Measurements from ENCODE around the gene TXNDC5.
"Not testable (repeated sequence)": the region's sequence is repeated elsewhere in the genome, so short reads cannot be mapped to it uniquely, and the experiment has no call there.

TXNDC5 gene

DNA sequence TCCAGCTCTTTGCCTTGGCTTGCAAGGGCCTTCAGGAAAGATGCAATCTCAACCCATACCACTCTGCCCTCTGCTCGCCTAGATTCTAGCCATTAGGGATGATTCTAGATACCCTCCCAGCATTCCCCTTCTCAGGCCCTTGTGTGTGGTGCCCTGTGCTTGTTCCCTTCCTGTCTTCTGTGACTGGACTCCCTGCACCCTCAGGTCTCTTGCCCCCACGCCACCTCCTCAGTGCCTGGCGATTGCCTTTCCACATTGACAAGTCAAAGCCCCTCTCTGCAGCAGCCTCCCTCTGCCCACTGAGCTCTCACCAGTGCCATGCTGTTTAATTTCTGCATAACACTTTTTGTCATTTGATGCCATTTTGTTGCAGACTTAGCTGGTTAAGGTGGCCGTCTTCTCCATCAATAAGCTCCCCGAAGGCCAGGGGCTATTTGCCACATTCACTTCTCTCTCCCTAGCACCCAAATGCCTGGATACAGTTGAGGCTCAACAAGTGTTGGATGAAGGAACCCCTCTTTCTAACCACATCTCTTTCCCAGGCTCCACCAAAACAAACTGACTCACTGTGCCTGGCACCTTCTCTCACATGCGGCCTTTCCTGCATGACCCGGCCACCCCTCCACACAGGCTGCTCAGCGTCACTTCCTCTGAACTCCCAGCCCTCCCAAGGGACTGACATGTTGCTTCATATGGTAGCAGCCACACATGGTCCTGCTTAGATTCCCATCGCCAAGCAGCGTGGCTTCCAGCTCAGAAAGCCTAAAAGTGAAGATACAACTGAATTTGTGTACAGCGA is 4.6 kb upstream of the TXNDC5 start:
- DNase-seq: no peak

GRCh38 chr6:7914311-7914710 is 3.7 kb upstream of the TXNDC5 start:
- no peak for DNase-seq

GRCh38 chr6:7912736-7913517 is 2.3 kb upstream of the TXNDC5 start:
- no peak for DNase-seq

DNA sequence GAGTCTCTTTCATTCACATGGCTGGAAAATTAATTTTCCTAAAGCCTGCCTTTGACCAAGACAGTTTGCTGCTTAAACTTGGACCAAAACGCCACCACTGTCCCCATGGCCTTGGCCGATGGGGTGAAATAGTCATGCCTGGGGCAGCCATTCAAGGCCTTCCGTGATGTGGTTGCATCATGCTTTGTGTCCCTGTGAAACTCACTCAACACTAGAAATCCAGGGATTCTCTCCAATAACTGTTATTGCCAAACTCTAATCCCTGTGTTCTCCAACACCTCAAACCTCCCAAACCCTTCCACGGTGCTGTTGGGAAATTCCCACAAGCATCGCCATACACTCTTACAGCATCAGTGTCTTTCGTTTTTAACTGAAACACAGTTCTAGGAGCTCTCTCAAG is 1.4 kb upstream of the TXNDC5 start:
- DNase-seq: no peak

GRCh38 chr6:7911345-7911725 is 747 bp upstream of the TXNDC5 start:
- DNase-seq: peak in 1 of 56 donors; percentile 48

- DNase-seq: peak in 13 of 56 donors; percentile 45 to 74 (median 60)
Measured at GRCh38 chr6:7910298-7910653, 312 bp downstream of the TXNDC5 start.

DNA sequence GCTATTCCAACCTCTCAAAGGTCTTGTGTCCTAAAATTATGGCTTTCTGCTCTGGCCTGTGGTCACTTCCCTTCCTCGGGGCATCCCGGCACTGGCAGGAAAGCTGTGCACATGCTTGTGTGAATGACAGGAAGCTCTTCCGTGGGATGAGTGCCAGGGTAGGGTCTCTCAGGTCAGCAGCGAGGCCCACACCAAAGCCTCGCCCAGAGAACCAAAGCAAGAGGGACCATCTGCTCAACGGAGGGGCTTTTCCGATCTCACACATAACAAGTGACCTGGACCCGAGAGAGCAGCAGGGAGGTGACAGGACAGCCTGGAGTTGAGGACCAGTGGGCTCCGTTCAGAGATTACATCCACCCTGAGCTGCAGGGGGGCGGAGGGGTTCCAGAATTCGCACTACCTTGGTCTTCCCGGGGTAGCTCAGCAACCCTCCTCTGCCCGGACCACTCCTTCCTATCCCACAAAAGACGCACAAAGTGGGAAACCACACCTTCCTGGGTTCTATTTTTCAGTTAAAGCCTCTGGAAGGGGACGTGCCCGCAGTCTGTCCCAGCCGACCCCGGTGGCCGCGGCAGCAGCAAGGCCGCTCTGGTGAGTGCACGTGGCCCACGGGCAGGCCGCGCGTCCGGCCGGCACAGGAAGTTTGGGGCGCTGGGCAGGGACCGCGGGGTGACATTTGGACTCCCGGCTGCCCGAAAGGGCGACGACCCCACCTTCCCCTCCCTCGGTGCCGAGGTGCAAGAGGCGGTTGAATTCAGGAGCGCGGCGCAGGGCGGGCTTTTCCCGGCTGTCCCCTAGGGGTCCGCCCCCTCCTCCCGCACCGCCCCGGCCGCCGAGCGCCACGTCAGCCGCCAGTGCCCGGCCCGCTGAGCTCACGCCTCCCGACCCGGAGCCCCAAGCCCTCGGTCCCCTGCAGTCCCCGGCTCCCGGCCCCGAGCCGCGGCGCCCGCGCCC is 988 bp downstream of the TXNDC5 start:
- DNase-seq: peak in 30 of 56 donors; percentile 15 to 59 (median 26)

DNA sequence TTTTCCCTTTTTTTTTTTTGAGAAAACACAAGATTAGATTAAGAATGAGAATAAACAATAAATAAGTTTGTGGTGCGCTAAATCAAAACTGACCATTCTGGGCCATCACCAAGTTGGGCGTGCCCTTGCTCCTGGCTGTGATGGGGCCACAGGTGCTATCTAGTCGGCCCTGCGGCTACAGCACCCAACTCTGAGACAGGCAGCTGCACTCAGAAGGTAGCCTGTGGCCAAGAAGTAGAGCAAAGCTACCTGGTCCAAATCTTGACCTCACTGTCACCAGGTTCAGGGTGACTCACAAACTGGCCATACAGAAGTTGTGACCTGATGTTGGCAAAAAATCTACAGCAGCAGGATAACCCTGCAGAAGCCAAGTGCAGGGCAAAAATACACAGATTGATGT is 3.4 kb downstream of the TXNDC5 start:
- DNase-seq: no peak

GRCh38 chr6:7906741-7907140 is 3.8 kb downstream of the TXNDC5 start:
- DNase-seq: no peak

DNA sequence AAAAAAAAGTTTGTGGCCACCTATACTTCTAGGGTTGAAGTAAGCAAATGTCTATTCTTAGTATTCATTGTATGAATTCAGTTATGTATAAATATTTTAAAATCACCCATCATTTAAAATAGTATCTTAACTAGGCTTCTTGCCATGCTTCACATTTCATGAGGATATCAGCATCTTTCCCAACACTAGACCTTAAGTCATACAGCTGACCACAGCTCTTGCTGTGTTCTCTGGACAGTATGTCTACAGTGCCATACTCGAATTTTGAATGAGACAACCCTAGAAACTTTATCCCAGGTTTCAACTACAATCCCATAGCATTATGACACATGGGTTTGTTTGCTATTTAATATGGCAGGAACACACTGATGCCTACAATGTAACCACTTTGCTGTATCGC is 5.2 kb downstream of the TXNDC5 start:
- DNase-seq: no peak

GRCh38 chr6:7904654-7905319 is 5.8 kb downstream of the TXNDC5 start:
- no peak for DNase-seq

GRCh38 chr6:7903673-7904072 is 6.9 kb downstream of the TXNDC5 start:
- DNase-seq: no peak

DNA sequence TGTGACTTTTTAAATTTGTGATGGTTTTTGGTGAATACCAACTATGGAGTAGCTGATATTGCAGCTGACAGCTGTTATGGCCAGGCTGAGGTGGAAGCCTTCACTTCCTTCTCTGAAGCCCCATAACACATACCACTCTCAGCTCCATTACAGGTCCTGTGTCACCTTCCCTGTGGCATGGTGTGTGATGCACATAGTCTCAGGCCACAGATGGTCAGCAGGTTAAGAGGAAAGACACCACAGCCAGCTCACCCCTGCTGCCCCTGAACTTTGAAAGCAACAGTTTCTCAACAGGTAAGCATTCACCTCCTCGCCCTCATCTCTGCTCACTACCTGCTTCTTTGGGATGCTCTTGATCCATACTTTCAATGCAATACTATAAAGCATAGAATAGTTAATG is 7.7 kb downstream of the TXNDC5 start:
- no peak for DNase-seq

GRCh38 chr6:7902221-7902620 is 8.4 kb downstream of the TXNDC5 start:
- no peak for DNase-seq

GRCh38 chr6:7901780-7902179 is 8.8 kb downstream of the TXNDC5 start:
- DNase-seq: no peak

GRCh38 chr6:7901056-7901455 is 9.5 kb downstream of the TXNDC5 start:
- DNase-seq: no peak

GRCh38 chr6:7900621-7901020 is 10.0 kb downstream of the TXNDC5 start:
- no peak for DNase-seq

GRCh38 chr6:7899889-7900213 is 10.7 kb downstream of the TXNDC5 start:
- no peak for DNase-seq

DNA sequence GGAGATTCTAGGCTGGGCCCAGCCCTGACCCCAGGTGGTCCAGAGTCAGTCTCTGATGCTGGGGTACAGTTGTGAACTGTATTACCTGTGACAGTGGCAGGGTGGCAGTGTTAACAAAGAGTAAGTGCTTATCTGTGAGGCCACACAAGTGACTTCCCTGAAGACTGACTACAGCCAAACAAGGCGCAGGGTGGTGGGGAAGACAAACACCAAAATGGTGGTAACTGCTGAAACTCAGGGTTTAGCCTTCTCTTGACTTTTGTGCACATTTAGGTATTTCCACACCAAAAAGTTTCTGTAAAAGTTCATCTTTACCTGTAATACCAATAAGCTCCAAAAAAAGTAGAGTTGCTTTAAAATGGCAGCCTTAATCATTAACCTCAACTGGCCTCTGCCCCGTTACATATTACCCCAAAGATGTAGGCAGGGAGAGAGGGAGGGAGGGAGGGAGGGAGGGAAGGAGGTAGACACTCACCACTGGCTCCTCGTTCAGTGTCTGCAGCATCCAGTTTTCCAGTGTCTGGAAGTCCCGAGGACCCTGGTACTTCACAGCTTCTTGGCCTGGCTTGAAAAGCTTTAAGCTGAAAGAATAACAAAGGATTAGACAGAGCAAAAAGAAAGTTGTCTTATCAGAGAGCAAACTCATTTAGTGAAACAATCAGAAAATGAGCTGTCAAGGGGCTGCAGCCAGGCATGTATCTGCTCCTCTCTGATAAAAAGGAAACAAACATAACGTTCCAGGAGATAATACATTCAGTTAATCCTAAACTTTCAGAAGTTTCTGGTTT is 11.3 kb downstream of the TXNDC5 start:
- peak in 5 of 56 donors; percentile 3 to 34 (median 15) for DNase-seq

- DNase-seq: not testable (repeated sequence)
Measured at GRCh38 chr6:7898193-7898586, 12.4 kb downstream of the TXNDC5 start.
